Nephron progenitor cell (in vitro differentiated cells): ENCODE results near the gene BBLN.

Experiments
- DNase-seq: peaks from one replicate; pipeline ENCODE4 v3.0.0; 2021
- H3K27ac Mint-ChIP-seq: 2 replicates; pipeline ENCODE4 v1.8.0; 2021; ENCODE audit warnings: mild to moderate bottlenecking, moderate library complexity, mixed read lengths
- H3K27me3 Mint-ChIP-seq: 2 replicates; pipeline ENCODE4 v1.8.0; 2021; ENCODE audit warnings: mild to moderate bottlenecking, low read depth, mixed read lengths; ENCODE audit not compliant: poor library complexity
- H3K36me3 Mint-ChIP-seq: 2 replicates; pipeline ENCODE4 v1.8.0; 2021; ENCODE audit warnings: low read depth, mixed read lengths
- H3K4me1 Mint-ChIP-seq: 2 replicates; pipeline ENCODE4 v1.8.0; 2021; ENCODE audit warnings: mixed read lengths
- H3K4me3 Mint-ChIP-seq: 2 replicates; pipeline ENCODE4 v1.8.0; 2021; ENCODE audit warnings: mild to moderate bottlenecking, moderate library complexity, mixed read lengths
- H3K9me3 Mint-ChIP-seq: 2 replicates; pipeline ENCODE4 v1.8.0; 2021; ENCODE audit warnings: mild to moderate bottlenecking, moderate library complexity, mixed read lengths
- CTCF ChIP-seq: fragments of 200-600 bp; sonication (generic); IDR thresholded peaks from 2 replicates; pipeline ENCODE4 v1.5.0; 2021; ENCODE audit warnings: antibody characterized with exemption

BBLN gene

GRCh38 chr9:128211981-128212281 is 51.9 kb downstream of the BBLN start:
- no peak for TF ChIP-seq CTCF
- H3K27me3 Mint-ChIP-seq = peaks cover 5% of the 10 kb centered on the region
- H3K4me3 Mint-ChIP-seq = no peak overlapping the region
- peaks cover 57% of the 10 kb centered on the region for H3K4me1 Mint-ChIP-seq
- no peaks in the 10 kb centered on the region for H3K9me3 Mint-ChIP-seq
- H3K27ac Mint-ChIP-seq = no peak overlapping the region
- no peaks in the 10 kb centered on the region for H3K36me3 Mint-ChIP-seq
- no peak for DNase-seq
